ENCODE results near the gene VAMP8. TPM values are rescaled to one million over a fixed set of nuclear protein-coding genes. Genes with fewer than 3 reads are reported as not detected.

Gene VAMP8
- total RNA-seq, 1 experiment from 2014 or later: not detected

- no peaks in the 10 kb centered on the region for H3K9me3 ChIP-seq (ENCODE audit: low read depth, low read length, poor library complexity, severe bottlenecking)
- no peak for DNase-seq (ENCODE audit: low spot score)
- no peaks in the 10 kb centered on the region for H3K27me3 ChIP-seq (replicated peaks; ENCODE audit: insufficient read depth, low read depth, low read length, poor library complexity)
- intact Hi-C loops (cut with micrococcal nuclease; ENCODE audit: unreplicated experiment): no loop called here
- H3K4me1 ChIP-seq (ENCODE audit: insufficient read depth, low read length, poor library complexity, severe bottlenecking): peaks cover 24% of the 10 kb centered on the region
- POLR2A ChIA-PET (ENCODE audit: low non-redundant PET): no interaction called here
- CTCF ChIA-PET: no interaction called here
- peak overlapping the region; percentile 37 for H3K4me3 ChIP-seq (ENCODE audit: low read depth, low read length, poor library complexity, severe bottlenecking)
- H3K36me3 ChIP-seq (ENCODE audit: insufficient read depth, low read length, poor library complexity, severe bottlenecking): no peaks in the 10 kb centered on the region
- no peak overlapping the region for H3K27ac ChIP-seq (ENCODE audit: low read depth, low read length, poor library complexity, severe bottlenecking)
- TF ChIP-seq, protein P1, sequence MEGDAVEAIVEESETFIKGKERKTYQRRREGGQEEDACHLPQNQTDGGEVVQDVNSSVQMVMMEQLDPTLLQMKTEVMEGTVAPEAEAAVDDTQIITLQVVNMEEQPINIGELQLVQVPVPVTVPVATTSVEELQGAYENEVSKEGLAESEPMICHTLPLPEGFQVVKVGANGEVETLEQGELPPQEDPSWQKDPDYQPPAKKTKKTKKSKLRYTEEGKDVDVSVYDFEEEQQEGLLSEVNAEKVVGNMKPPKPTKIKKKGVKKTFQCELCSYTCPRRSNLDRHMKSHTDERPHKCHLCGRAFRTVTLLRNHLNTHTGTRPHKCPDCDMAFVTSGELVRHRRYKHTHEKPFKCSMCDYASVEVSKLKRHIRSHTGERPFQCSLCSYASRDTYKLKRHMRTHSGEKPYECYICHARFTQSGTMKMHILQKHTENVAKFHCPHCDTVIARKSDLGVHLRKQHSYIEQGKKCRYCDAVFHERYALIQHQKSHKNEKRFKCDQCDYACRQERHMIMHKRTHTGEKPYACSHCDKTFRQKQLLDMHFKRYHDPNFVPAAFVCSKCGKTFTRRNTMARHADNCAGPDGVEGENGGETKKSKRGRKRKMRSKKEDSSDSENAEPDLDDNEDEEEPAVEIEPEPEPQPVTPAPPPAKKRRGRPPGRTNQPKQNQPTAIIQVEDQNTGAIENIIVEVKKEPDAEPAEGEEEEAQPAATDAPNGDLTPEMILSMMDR (conservative IDR thresholded peaks at IDR 0.05; ENCODE audit: low read depth, low read length): no peak
- no peak for TF ChIP-seq EZH2 (IDR thresholded peaks at IDR 0.05; ENCODE audit: borderline replicate concordance, low read depth, low read length, poor library complexity, severe bottlenecking)
- BruUV-seq (replicated peaks): no TSS peak
Observed at GRCh38 chr2:85583667-85584353, 6.4 kb downstream of the VAMP8 start.

DNA sequence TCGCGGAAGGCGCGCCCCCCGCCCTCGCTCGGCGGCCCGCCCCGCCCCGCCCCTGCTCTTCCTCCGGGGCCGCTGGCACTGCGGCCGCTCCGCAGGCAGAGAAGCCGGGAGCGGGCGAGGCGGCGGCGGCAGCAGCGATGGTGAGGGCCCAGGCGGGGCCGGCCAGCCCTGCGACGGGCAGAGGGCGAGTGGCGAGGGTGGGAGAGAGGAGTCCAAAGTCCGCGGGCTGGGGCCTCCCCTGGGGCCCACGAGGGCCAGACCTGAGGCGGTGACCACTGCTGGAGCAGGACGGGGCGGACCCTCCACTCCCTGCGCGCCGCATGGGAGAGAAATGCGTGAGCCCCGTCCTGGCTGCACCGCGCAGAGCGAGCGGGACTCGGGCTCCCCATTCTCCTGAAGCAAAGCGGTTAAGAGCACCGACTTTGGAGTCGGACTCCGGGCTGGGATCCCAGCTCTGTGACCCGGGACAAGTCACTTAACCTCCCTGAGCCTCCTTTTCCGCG lies 7.0 kb downstream of the VAMP8 start, which contains the start of gene VAMP5:
Gene VAMP5, plus strand, starts transcription at position 78 of the 503 bp plus-strand sequence. Its CDS starts 60 bp downstream, at position 138.
- Histone ChIP-seq H3K4me3 (ENCODE audit: low read depth, low read length, poor library complexity, severe bottlenecking) (peak within 1 kb of the TSS; percentile 37), H3K4me1 (ENCODE audit: insufficient read depth, low read length, poor library complexity, severe bottlenecking) (peaks cover 24% of the 10 kb centered on the region), H3K27ac (ENCODE audit: low read depth, low read length, poor library complexity, severe bottlenecking) (no peak within 1 kb of the TSS), H3K9me3 (ENCODE audit: low read depth, low read length, poor library complexity, severe bottlenecking) (no peaks in the 10 kb centered on the region), H3K27me3 (replicated peaks; ENCODE audit: insufficient read depth, low read depth, low read length, poor library complexity) (no peaks in the 10 kb centered on the region), H3K36me3 (ENCODE audit: insufficient read depth, low read length, poor library complexity, severe bottlenecking) (no peaks in the 10 kb centered on the region)
- no peak for DNase-seq (ENCODE audit: low spot score)
- intact Hi-C loops (cut with micrococcal nuclease; ENCODE audit: unreplicated experiment): no loop called here
- TF ChIP-seq, protein P1 (conservative IDR thresholded peaks at IDR 0.05; ENCODE audit: low read depth, low read length): no peak
- no peak for TF ChIP-seq EZH2 (IDR thresholded peaks at IDR 0.05; ENCODE audit: borderline replicate concordance, low read depth, low read length, poor library complexity, severe bottlenecking)
- ChIA-PET CTCF (no interaction called here), POLR2A (ENCODE audit: low non-redundant PET) (no interaction called here)
- BruUV-seq (replicated peaks): no TSS peak

GRCh38 chr2:85584857-85585780 lies 7.7 kb downstream of the VAMP8 start:
- Histone ChIP-seq H3K4me1 (ENCODE audit: insufficient read depth, low read length, poor library complexity, severe bottlenecking) (peaks cover 24% of the 10 kb centered on the region), H3K36me3 (ENCODE audit: insufficient read depth, low read length, poor library complexity, severe bottlenecking) (no peaks in the 10 kb centered on the region), H3K9me3 (ENCODE audit: low read depth, low read length, poor library complexity, severe bottlenecking) (no peaks in the 10 kb centered on the region), H3K27me3 (replicated peaks; ENCODE audit: insufficient read depth, low read depth, low read length, poor library complexity) (no peaks in the 10 kb centered on the region), H3K27ac (ENCODE audit: low read depth, low read length, poor library complexity, severe bottlenecking) (no peak overlapping the region), H3K4me3 (ENCODE audit: low read depth, low read length, poor library complexity, severe bottlenecking) (peak overlapping the region; percentile 37)
- no peak for DNase-seq (ENCODE audit: low spot score)
- no TSS peak for BruUV-seq (replicated peaks)
- POLR2A ChIA-PET (ENCODE audit: low non-redundant PET): no interaction called here
- intact Hi-C loops (cut with micrococcal nuclease; ENCODE audit: unreplicated experiment): no loop called here
- no peak for TF ChIP-seq EZH2 (IDR thresholded peaks at IDR 0.05; ENCODE audit: borderline replicate concordance, low read depth, low read length, poor library complexity, severe bottlenecking)
- TF ChIP-seq, protein P1 (conservative IDR thresholded peaks at IDR 0.05; ENCODE audit: low read depth, low read length): no peak
- CTCF ChIA-PET: no interaction called here
